Prostate gland (tissue), 2 donors: ENCODE data around the gene MAP2K1.

Experiments
- POLR2A ChIP-seq: fragments of 450-650 bp; IDR thresholded peaks from one replicate; pipeline ENCODE4 v1.6.1; 2016; ENCODE audit warnings: antibody characterized with exemption, mild to moderate bottlenecking
- POLR2AphosphoS5 ChIP-seq: sonication (generic); formaldehyde crosslinking; IDR thresholded peaks from one replicate; pipeline ENCODE4 v1.6.1; 2017; ENCODE audit warnings: antibody characterized with exemption
- TF ChIP-seq, protein P1 (sequence below), 4 experiments: fragments of 200-600 bp in 2 of 4; fragments of 450-650 bp in 2 of 4; sonication (generic) in 2 of 4; IDR thresholded peaks; 1 replicate in 3 of 4; 2 replicates in 1 of 4; pipeline ENCODE4 v1.5.1; 2016 to 2019; ENCODE audit warnings: antibody characterized with exemption in 4 of 4, mild to moderate bottlenecking in 2 of 4, moderate library complexity in 2 of 4

DNA sequence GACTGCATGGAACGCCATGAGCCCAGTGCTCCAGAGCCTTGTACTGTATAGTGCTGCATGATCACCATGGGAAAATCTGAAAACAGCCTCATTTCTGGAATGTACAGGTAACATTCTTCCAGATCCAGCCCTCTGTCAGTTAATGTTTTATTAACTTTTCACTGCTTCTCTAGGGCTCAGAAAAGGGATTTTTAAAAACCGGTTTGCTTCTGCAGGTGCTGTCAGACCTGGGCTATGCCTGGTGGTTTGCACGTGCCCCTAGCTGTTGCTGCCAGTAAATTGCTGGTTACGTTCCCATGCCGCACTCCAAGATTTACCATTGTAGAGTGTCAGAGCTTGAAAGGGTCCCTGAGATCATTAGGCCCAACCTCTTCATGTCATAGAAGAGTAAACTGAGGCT lies 101.8 kb downstream of the MAP2K1 start:
- TF ChIP-seq POLR2A (no peak), POLR2AphosphoS5 (no peak)
- TF ChIP-seq, protein P1, sequence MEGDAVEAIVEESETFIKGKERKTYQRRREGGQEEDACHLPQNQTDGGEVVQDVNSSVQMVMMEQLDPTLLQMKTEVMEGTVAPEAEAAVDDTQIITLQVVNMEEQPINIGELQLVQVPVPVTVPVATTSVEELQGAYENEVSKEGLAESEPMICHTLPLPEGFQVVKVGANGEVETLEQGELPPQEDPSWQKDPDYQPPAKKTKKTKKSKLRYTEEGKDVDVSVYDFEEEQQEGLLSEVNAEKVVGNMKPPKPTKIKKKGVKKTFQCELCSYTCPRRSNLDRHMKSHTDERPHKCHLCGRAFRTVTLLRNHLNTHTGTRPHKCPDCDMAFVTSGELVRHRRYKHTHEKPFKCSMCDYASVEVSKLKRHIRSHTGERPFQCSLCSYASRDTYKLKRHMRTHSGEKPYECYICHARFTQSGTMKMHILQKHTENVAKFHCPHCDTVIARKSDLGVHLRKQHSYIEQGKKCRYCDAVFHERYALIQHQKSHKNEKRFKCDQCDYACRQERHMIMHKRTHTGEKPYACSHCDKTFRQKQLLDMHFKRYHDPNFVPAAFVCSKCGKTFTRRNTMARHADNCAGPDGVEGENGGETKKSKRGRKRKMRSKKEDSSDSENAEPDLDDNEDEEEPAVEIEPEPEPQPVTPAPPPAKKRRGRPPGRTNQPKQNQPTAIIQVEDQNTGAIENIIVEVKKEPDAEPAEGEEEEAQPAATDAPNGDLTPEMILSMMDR (IDR thresholded peaks at IDR 0.05): no peak
